ENCODE measurements around the gene ALPI. TPM values are rescaled to one million over a fixed set of nuclear protein-coding genes. Genes with fewer than 3 reads are reported as not detected.
"Not testable (repeated sequence)": the region's sequence is repeated elsewhere in the genome, so short reads cannot be mapped to it uniquely, and the experiment has no call there.

Gene ALPI
- total RNA-seq, 1 donor from 2014 or later = not detected

GRCh38 chr2:232441922-232442321 is 14.0 kb upstream of the ALPI start:
- DNase-seq = not testable (repeated sequence)

- not testable (repeated sequence) for DNase-seq
These were observed 13.5 kb upstream of the ALPI start for GRCh38 chr2:232442431-232442830.

GRCh38 chr2:232443047-232443446 is 12.9 kb upstream of the ALPI start:
- DNase-seq = not testable (repeated sequence)

DNA sequence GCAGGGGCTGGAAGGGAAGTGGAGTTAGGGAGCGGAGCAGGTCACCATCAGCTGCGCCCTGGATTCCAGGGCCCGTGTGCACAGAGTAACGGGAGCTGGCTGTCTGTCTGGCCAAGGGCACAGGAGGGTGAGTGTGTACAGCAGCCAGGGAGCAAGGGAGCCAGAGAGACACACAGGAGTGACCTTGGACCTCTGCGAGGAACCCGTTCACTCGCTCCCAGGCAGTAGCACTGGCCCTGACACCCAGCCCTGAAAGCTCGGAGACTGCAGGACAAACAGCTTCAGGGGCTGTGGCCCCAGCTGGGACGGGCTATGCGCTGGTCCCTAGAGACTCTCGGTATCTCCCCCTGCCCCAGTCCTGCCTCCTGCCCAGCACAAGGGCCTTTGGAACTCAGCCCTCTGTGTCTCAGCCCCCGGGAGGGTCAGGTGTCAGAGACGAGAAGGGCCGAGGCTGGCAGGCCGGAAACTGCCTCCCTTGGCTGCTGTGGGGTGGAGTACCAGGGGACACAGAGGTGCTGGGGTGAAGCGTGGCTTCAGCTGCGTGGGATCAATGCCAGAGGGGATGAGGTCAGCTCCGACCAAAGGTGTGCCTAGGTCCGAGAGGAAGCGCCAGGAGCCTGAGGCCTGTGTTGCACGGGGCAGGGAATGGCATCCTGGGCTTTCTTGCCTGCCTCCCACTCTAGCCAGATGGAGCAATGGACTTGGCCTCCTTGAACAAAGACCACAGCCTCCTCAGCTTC is 12.1 kb upstream of the ALPI start:
- DNase-seq = not testable (repeated sequence)

GRCh38 chr2:232444409-232445148 is 11.4 kb upstream of the ALPI start:
- no peak for DNase-seq

GRCh38 chr2:232445149-232445885 is 10.6 kb upstream of the ALPI start:
- DNase-seq = not testable (repeated sequence)

DNA sequence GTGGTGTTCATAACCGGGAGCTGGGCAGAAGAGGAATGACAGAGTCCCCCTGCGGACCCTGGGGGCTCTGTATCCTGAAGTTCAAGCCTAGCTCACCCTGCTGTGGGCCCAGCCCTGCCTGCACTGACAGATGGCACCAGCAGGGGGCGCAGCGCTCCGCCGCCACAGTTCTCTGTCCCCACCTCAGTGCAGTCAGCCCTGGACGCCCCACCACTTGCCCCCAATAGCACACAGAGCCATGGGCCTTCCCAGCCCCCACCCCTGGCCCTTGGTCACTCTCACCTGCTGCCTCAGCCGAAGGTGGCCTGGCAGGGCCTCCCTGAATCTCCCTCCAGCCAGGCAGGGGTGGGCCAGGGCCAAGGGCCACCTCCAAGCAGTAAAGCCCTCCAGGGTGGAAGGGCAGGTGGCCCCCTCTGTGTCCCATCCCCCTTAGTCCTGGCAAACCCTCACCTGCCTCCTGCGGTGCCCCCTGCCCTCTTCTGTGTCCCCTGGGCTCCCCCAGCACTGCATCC is 9.6 kb upstream of the ALPI start:
- DNase-seq = not testable (repeated sequence)

- no peak for DNase-seq
These were observed 8.8 kb upstream of the ALPI start for GRCh38 chr2:232447091-232447620.

DNA sequence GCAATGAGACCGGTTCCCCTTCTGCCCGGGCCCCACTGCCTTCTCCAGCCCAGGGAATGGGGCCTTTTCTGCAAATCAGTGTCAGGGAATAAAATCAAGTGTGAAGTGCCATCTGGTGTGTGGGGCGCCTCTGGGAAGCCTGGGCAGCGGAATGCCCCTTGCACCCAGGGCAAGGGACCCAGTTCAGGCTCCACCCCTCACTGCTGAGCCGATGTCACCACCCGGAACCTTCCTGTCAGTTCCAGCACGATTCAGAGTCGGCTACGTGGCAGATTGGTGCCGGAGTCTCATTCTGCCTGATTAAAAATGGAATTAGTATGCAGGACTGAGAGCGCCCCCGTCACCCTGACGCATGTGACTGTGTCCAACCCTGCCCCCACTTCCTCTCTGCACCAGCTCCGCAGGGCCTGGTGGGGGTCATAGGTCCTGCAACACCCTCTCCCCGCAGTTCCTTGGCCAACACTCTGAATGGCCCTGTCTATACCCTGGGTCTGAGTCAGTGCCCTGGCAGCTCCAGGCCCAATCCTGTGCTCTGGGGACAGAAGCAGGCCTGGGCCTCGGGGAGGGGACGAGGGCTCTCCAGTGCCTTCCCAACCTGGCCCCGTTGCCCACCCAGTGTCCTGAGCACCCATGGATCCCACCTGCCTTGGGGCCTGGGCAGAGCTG is 8.2 kb upstream of the ALPI start:
- DNase-seq = no peak

DNA sequence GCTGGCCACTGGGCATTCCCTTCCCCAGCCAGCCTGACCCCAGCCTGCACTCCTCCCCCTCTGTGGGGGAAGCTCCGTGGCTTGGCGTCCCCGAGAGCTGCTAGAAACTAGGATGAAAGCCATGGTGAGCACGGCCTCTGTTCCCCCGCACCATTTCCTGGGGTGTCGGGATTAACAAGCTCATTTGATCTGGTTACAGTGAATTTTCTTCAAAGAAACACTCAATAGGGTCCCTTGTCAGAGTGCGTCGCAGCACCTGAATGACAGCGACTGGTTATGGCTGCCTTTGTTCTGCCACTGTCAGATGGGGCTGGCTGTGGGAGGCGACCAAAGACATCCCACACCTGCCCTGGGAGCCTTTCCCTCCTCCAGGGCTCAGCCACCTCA is 7.7 kb upstream of the ALPI start:
- no peak for DNase-seq

DNA sequence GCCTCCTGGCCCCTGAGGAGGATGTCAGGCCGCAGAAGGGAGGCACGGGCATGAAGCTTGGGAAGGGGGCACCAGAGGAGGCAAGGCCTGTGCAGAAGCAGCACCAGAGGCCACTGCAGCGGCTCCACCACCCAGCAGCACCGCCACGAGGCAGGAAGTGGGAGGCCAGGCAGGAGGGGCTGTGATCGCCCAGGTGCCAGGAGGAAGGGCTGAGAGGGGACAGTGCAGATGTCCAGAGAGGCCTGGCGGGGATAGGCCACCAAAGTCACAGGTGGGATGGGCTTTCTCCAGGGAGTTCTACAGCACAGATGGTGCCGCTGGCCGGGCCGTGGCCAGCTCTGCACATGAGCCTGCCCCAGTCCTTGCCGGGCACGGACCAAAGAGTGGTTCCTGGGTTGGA is 6.0 kb upstream of the ALPI start:
- no peak for DNase-seq

DNA sequence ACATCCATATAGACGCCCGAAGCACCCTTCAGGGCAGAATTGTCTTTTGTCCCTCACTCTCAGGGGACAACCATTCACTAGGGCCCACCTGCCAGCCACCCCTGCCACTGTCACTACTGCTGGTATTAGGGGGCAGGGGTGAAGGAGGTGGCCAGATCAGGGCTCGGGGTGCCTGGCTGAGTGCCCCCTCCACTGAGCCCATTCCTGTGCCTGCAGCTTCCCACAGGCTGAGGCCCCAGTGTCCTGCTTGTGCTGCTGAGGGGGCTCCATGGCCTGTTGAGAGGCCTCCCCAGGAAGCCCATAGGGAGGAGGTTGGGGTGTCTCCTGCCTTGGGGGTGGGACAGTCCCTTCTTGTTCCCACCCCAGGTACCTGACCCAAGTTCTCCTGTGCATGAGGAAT is 4.3 kb upstream of the ALPI start:
- not testable (repeated sequence) for DNase-seq

DNA sequence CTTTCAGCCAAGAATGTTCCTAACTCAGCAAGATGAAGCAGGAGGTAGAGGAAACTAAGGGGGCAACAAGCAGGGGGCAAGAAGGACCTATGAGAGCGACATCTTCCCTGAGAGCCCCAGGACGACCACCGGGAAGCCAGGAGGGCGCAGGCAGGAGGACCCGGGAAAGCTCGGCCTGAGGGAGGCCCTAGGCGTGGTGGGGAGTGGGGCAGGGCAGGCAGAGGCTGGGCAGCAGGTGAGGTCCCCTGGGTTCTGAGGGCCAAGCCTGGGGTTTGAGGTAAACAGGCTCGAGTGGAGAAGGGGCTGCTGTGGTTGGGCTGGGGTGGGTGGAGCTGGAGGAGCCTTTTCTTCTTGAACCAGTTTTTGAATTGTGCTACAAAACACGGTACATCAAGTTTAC is 1.3 kb upstream of the ALPI start:
- DNase-seq = no peak

DNA sequence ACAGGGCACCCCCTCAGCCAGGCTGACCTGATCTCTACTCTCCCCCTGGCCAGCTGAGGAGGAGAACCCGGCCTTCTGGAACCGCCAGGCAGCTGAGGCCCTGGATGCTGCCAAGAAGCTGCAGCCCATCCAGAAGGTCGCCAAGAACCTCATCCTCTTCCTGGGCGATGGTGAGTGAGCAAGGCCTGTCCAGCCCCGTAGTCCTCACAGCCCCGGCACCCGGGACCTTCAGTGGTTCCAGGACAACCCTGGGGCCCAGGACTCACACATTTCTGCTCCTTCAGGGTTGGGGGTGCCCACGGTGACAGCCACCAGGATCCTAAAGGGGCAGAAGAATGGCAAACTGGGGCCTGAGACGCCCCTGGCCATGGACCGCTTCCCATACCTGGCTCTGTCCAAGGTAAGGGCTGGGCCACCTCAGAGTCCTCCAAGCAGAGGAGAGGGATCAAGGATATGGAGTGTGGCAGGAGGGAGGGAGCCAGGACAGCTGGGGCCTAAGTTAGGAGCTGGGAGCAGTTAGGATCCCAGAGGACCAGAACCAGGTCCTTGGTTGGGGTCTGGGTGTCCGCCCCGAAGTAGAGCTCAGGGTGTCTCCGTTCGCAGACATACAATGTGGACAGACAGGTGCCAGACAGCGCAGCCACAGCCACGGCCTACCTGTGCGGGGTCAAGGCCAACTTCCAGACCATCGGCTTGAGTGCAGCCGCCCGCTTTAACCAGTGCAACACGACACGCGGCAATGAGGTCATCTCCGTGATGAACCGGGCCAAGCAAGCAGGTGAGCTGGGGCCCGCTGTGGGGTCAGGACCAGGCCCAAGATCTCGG is 555 bp downstream of the ALPI start:
- no peak for DNase-seq

- DNase-seq = no peak
These were observed 1.4 kb downstream of the ALPI start for GRCh38 chr2:232457121-232458011.

- DNase-seq = no peak
These were observed 2.2 kb downstream of the ALPI start for GRCh38 chr2:232458051-232458660.

DNA sequence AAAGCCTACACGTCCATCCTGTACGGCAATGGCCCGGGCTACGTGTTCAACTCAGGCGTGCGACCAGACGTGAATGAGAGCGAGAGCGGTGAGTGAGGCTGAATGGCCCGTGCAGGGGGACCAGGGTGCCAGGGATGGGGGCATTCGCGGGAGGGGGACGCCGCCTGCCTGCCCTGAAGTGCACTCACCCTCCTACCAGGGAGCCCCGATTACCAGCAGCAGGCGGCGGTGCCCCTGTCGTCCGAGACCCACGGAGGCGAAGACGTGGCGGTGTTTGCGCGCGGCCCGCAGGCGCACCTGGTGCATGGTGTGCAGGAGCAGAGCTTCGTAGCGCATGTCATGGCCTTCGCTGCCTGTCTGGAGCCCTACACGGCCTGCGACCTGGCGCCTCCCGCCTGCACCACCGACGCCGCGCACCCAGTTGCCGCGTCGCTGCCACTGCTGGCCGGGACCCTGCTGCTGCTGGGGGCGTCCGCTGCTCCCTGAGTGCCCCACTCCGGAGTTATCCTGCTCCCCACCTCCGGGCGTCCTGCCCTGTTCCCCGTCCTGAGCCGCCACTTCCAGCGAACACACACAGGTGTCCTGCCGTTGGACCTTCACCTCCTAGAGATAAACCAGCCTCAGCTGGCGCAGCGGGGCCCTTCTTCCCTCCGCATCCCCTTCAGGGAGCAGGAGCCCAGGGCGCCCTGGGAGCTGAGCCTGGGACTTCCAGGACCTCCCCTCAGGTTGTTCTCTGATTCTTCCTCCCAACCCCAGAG is 2.9 kb downstream of the ALPI start:
- DNase-seq = no peak

- no peak for DNase-seq
These were observed 3.6 kb downstream of the ALPI start for GRCh38 chr2:232459419-232460035.
